Measurements from ENCODE around the gene GPR31.

DNA sequence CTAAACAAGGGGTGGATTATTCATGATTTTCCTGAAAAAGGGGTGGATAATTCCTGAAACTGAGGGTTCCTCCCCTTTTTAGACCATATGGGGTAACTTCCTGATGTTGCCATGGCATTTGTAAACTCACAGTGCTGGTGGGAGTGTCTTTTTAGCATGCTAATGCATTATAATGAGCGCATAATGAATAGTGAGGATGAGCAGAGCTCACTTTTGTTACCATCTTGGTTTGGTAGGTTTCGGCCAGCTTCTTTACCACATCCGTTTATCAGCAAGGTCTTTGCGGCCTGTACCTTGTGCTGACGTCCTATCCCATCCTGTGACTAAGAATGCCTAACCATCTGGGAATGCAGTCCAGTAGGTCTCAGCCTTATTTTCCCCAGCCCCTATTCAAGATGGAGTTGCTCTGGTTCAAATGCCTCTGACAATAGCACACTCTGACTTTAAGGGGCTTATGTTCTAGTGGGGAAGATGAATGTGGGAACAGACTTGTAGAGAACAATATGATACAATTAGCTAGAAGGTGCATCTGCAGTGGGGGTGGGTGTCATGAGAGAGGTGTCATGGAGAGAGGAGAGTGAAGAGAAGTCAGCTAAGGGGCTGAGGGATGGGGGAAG lies 4.2 kb upstream of the GPR31 start:
- TF ChIP-seq CBX2 (IDR thresholded peaks at IDR 0.05; ENCODE audit: insufficient read depth, low read length, poor library complexity, severe bottlenecking) (no peak), MAFG (tag; conservative IDR thresholded peaks at IDR 0.05) (no peak), BMI1 (IDR thresholded peaks at IDR 0.05; ENCODE audit: low read length) (no peak), ZNF75A (CRISPR knock-in tag; IDR thresholded peaks at IDR 0.05) (no peak)
- TF ChIP-seq, protein P1, sequence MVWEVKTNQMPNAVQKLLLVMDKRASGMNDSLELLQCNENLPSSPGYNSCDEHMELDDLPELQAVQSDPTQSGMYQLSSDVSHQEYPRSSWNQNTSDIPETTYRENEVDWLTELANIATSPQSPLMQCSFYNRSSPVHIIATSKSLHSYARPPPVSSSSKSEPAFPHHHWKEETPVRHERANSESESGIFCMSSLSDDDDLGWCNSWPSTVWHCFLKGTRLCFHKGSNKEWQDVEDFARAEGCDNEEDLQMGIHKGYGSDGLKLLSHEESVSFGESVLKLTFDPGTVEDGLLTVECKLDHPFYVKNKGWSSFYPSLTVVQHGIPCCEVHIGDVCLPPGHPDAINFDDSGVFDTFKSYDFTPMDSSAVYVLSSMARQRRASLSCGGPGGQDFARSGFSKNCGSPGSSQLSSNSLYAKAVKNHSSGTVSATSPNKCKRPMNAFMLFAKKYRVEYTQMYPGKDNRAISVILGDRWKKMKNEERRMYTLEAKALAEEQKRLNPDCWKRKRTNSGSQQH (CRISPR knock-in tag; IDR thresholded peaks at IDR 0.05): no peak
- TF ChIP-seq, protein P2, sequence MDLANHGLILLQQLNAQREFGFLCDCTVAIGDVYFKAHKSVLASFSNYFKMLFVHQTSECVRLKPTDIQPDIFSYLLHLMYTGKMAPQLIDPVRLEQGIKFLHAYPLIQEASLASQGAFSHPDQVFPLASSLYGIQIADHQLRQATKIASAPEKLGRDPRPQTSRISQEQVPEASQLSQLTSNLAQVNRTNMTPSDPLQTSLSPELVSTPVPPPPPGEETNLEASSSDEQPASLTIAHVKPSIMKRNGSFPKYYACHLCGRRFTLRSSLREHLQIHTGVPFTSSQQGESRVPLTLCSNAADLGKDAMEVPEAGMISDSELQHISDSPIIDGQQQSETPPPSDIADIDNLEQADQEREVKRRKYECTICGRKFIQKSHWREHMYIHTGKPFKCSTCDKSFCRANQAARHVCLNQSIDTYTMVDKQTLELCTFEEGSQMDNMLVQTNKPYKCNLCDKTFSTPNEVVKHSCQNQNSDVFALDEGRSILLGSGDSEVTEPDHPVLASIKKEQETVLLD (IDR thresholded peaks at IDR 0.05): no peak

All from K562 (cell line).